ENCODE measurements around the gene MIPEP.

DNA sequence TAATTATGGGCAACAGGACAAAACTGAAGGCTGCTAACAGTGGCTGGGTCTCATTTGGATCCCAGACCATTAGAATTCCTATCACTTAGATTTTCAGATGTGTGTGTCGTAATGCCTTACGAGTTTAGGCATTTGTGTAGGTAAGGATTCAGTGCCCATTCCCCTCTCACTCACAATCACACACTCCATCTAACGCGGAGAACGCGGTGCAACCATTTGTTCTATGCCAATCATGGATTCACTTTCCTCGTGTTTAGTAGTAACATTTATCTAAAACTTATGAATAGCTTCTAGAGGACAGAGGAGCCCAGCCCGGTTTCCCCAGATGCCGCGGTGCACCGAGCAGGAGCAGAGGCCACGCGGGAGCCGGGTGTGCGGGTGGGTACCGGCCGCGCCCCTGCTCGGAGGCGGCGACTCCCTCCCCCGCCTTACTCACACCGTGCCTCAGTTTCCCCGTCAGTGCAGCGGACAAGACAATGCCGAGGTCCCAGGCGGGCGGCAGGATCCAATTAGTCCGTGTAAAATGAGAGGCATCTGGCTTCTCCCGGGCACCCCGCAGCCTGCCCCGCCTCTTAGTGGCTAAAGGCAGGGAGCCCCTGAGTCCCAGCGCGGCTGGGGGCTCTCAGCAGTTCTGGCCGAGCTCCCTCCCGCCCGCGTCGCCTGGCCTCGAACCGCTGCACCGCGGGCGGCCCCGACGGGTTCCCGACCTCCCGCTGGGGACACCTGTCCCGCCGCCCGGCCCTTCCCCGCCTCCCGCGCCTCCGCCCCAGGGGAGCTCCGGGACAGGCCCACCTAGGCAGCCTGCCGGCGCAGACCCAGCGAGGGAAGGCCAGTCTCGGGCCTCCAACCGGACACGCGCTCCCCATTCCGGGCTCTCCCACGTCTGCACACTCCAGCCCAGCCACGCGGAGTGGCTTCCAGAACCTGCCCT is 14.0 kb upstream of the MIPEP start:
- TF ChIP-seq, protein P1, sequence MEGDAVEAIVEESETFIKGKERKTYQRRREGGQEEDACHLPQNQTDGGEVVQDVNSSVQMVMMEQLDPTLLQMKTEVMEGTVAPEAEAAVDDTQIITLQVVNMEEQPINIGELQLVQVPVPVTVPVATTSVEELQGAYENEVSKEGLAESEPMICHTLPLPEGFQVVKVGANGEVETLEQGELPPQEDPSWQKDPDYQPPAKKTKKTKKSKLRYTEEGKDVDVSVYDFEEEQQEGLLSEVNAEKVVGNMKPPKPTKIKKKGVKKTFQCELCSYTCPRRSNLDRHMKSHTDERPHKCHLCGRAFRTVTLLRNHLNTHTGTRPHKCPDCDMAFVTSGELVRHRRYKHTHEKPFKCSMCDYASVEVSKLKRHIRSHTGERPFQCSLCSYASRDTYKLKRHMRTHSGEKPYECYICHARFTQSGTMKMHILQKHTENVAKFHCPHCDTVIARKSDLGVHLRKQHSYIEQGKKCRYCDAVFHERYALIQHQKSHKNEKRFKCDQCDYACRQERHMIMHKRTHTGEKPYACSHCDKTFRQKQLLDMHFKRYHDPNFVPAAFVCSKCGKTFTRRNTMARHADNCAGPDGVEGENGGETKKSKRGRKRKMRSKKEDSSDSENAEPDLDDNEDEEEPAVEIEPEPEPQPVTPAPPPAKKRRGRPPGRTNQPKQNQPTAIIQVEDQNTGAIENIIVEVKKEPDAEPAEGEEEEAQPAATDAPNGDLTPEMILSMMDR (IDR thresholded peaks at IDR 0.05; ENCODE audit: low read depth, low read length), result no peak
- TF ChIP-seq POLR2A (IDR thresholded peaks at IDR 0.05; ENCODE audit: extremely low read depth, insufficient read length), result no peak
- TF ChIP-seq, protein P2, sequence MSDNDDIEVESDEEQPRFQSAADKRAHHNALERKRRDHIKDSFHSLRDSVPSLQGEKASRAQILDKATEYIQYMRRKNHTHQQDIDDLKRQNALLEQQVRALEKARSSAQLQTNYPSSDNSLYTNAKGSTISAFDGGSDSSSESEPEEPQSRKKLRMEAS (IDR thresholded peaks at IDR 0.05; ENCODE audit: low read depth, low read length), result no peak
